NAMALWA (cell line): ENCODE data around the gene LARGE1.

Experiments
- DNase-seq: peaks from one replicate; pipeline ENCODE4 v3.0.0-alpha.2; 2015; ENCODE audit warnings: low spot score

Gene LARGE1

DNA sequence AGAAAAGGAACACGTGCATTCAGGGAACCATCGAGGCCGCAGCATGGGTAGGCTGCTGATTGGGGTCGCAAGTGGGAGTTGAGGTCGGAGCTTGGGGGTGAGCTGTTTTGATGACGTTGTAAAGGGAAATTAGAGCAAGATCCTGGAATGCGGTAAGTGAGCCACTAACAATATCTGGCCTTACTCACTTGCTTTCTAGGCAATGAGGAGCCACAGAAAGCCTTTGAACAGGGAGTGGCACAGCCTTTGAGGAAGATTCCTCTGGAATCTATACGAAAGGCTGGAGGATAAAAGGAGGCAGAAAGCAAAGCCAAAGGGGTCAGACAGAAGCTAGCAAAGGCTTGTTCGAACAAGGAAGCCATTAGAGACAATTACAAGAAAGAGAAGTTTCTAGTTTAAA is 197.5 kb downstream of the LARGE1 start:
- no peak for DNase-seq

DNA sequence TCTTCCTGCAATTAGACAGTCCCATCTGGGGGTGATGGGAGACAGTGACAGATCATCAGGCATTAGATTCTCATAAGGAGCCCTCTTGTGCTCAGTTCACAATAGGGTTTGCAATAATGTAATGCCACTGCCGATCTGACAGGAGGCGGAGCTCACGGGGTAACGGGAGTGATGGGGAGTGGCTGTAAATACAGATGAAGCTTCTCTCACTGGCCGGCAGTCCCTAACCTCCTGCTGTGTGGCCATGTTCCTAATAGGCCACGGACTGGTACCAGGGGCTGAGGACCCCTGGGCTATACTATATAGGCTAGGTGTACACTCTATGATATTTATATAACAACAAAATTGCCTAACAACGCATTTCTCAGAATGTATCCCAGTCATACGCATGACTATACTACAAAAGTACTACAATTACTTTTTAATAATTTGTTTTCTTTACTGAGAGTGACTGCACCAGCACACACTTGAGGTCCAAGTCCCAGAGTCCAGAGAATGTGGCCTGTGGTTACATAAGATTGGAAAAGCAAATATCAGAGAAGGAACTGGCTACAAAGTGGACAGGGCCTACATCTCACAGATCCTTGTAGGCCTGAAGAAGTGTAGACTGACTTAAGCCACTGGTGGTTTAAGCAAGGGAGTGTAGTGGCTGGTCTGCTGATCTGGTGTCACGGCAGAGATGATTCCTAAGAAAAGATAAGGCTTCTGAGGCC is 200.0 kb downstream of the LARGE1 start:
- no peak for DNase-seq

DNA sequence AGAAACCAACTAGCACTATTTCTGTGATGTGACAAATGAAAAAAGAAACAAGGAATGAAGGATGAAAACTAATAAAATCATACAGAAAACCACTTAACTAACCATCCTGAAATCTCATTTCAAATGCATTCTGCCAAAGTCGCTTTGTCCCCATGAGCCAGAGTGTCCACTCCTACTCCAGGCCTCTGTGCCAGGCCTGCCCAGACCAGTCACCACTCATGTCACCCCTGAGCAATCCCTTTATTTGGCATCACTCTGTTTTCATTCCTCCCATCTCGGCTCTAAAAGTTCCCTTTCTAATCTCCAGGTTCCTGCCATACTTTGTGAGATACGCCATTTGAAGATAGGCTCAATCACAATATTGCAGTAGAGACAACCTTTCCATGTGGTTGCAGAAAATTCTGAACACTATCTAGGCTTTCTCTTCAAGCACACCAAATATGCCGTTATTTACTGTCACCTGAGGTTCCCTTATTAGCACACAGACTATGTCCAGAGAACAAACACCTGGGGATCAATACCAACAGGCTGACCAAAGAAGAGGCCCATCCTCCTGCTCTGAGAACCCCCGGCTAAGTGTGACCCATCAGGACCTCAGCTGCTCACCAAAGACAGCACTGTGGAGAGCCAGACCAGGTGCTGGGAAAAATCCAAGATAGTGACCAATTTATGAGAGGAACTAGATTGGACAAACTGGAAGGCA is 202.4 kb downstream of the LARGE1 start:
- no peak for DNase-seq

DNA sequence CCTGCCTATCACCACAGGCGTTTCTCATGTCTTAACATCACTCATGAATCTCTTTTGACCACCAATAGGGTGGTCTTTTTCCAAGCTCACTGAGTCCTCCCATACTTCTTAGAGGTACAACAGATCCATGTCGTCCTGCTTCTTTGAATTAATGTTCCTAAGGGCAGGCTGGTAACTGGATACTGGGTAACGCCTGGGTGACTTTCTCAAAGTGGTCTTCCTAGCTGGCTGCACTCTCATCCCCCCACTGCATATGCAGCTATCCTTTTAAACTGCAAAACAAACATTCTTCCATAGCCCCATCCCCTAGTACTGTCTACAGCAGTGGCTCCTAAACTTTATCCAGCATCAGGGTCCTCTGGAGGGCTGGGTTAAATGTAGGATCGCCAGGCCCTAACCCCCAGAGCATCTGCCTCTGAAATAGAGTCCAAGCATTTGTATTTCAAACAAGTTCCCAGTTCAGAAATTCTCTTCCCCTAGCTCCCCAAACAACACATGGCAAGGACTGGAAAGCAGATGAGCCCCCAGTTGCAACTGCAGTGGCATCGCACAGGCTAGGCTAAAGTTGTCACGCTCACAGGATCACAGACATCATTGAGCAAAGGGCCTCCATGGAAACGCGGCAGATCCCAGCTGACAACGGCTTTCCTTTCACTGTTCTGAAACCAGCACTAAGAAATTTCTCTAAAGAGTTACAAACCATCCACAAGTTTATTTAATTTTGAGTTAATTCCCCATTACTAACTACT is 204.9 kb downstream of the LARGE1 start:
- DNase-seq, result no peak

DNA sequence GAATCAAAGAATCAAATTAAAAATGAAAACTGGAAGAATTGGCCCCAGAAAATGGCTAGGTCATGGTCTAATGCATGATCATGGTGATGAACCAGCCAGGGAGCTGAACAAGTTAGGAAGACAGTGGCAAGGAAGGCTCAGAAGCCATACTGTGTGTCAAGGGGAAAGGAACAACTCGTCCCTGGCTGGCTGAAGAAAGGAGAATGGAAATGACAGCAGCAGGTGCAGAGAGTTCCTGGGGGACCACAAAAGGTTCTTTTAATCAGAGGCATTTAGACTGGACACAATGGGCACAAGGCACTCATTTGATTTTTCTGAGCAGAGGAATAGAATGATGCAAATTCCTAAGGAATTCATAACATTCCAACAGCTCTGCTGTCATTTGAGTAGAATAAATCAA is 209.9 kb downstream of the LARGE1 start:
- no peak for DNase-seq

DNA sequence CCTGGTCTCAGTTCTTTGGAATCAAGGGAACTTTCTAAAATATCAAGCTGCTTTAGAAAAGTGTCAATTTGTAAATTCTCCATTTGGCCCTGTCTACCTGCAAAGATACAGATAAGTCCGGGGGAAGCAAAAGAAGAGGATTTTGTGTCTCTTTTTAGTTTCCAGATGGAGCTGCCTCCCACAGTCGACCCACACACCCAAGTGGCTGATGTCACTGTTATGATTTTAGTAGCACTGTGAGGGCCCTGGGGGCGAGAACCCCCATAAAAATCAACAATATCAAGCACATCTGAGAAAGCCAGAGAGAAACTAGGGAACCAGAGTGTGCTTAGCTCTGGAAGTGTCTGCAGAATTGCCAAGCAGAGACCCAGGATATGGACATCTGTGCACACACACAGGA is 212.7 kb downstream of the LARGE1 start:
- DNase-seq, result no peak

DNA sequence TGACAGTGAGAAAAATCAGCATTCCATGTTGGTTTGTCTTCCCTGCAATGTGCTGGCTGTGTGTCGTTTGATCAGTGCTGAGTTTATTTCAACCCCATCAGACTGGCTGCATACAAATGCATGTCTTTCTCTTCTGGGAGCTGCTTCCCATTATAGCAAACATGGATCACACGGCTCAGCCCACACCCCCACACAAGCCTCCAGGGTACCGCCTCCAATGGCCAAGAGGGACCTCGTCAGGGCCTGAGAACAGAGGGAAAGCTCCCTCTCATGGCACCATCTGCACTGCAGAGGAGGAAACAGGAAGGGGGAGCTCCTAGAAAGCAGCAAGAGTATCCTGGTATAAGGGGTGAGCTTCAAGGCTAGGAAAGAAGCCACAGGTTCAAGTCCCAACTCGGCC is 214.2 kb downstream of the LARGE1 start:
- DNase-seq, result no peak

DNA sequence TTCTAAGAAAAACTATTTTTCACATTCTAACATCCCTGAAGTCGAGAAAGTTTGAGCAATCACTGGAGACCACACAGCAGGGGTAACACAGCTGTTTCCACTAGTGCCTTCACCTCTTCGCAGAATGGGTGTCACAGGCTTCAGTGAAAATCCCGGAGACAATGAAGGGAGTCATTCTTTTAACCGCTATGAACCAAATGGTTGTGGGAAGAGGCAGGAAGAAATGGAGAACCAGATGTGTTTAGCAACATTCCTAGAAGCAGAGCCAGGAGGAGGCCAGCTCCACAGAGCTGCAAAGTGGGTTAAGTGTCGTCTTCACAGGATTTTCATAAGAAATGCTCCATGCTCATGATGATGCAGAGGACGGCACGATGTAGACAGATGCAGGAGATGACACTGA is 221.1 kb downstream of the LARGE1 start:
- DNase-seq, result no peak

DNA sequence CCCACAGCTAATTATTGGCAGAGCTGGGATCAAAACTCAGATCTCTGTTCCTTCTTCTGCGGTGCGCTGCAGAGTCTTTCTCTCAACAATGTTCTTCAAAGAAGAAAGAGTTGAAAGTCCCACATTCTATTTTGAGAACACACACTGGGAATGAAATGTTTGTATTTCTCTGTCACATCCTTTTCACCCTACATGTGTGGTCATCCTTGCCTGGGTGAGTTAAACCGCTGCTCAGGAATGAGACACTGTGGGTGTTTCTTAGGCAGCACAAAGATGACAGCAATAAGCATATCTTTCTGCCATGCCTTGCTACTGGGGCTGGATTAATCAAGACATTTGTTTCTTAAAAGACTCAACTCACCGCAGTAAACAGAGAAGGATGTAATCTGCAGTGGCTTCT is 222.6 kb downstream of the LARGE1 start:
- no peak for DNase-seq

DNA sequence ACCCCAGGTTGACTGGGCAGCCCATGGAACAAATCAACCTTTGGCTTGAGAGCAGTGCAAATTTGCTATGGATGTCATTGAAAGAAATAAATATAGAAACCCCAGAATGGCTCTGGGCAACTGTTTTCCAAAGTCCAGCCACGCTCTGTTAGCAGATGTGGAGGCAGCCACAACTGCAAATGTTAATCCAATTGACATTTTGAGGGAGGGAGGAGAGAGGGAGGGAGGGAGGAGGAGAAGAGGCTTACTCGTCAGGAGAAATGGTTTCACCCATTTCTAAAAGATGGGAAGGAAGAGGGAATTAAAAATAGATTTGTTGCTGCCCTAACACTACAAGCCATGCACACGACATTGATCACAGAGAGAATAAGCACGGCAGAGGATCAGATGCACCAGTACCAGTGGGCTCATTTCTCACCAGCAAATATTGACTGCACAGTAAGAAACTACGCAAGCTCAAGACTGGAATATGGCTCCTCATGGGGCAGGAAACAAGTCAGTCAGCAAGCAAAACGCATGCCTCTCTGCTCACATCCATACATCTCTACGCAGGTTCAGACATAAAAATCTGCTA is 229.1 kb downstream of the LARGE1 start:
- no peak for DNase-seq

DNA sequence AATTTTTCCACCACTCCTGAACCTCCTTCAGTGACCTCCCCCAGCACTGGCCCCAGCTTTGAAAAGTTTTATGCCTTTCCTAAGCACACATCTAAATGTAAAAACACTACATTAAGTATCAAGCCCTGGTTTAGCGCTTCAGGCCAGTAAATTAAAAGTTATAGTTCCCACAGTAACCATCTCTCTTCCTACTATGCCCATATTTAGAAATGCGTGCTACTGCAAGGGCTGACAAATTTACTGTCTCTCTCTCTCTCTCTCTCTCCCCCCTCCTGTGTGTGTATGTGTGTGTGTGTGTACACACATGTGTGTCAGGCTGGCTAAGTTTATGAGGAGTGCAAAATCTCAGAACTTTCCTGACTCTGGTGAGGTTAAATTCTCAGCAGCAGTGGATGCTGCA is 231.4 kb downstream of the LARGE1 start:
- DNase-seq, result no peak

DNA sequence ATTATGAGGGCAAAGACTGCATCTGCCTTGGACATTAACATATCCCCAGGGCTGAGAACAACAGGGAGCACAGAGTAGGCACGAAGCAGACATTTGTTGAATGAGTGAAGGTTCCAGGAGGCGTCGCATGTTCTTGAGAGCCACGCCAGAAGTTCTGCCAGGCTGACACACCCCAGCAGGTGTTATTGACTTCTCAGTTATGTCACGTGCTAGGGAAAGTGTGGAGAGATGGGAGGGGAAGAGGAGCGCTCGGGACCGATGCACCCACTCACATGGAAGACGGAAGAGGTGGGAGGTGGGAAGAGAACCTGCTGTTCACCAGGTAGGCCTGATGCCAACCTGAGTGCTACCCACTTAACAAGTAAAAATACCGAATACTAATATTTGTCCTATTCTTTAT is 232.8 kb downstream of the LARGE1 start:
- no peak for DNase-seq

DNA sequence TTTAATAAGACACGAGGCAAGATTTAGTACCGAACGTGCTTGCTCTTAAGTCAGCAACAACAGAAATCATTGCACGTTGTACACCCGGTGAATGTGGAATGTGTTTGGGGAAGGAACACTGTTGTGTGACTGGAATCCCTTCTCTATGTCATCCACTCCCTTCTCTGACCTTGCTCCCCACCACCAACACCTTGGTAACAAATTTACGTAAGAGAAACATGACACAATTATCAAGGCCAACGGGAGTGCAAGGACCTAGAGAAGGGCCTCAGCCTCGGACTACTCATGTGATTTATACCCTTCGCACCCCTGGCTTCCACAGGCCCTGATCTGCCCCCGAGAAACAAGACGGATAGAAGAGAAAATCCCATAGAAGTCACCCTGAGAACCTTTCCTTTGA is 236.2 kb downstream of the LARGE1 start:
- DNase-seq, result no peak

DNA sequence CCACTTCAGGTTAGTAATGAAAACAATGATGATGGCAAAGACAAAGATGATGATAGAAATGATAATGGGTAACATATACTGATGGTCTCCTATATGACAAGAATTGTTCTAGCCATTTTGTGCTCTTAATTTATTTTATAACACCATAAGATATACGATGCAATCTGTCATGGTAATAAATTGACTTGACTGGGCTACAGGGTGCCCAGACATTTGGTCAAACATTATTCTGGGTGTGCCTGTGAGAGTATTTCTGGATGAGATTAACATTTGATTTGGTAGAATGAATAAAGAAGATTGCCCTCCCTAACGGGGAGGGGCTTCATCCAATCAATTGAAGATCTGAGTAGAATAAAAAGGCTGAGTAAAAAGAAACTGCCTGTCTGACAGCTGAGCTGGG is 237.3 kb downstream of the LARGE1 start:
- DNase-seq, result no peak

DNA sequence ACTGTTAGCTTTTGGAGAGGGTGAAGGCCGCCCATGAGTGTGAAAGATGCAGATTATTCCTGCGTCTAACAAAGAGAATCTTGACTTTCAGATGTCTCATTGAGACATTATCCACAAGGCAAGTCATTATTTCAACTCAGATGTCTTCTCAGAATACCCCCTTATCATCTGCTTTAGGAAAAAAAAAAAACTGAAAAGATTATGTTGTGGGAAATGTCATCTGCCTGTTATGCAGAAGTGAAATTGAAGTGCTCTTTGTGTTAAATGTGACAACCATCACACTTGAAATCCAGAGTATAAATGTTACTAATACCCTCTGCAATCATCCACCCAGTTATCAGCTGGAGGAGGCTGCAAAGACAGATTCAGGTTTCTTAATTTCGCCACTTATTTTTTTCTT is 239.6 kb downstream of the LARGE1 start:
- no peak for DNase-seq

DNA sequence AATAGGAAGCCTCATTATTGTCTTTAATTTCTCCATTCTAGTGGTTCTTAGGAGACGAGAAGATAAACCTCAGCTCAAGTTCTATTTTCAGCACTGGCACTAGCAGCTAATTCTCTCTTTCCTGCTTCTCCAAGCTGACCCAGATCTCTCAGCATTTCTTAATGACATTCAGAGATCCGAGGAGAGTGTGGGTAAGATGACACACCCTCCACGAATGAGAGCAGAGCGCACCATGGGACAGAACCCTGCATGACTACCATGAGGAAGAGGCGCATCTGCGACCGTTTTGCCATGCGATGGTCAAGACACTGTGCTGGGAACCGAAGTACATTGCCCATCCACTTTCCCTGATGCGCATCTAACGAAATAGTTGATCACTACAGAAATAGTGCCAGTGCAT is 241.8 kb downstream of the LARGE1 start:
- DNase-seq, result no peak

DNA sequence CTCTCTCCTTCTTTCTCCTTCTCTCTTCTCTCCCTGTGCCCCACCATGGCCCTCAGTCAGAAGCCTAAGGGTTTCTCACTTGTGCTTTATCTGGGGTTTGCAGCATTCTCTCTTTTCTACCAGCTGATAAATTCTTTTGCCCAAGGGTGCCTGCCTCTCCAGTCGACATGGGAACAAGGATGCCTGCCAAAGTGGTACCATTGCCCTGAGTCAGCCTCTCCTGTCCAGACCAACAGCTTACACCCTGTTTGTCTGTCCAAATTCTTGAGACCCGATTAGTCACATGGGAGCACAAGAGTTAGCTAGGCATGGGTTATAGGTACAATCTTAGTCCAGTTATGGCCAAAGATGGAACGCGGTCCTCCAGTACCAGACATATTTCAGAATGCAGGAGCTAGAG is 242.7 kb downstream of the LARGE1 start:
- DNase-seq, result no peak

DNA sequence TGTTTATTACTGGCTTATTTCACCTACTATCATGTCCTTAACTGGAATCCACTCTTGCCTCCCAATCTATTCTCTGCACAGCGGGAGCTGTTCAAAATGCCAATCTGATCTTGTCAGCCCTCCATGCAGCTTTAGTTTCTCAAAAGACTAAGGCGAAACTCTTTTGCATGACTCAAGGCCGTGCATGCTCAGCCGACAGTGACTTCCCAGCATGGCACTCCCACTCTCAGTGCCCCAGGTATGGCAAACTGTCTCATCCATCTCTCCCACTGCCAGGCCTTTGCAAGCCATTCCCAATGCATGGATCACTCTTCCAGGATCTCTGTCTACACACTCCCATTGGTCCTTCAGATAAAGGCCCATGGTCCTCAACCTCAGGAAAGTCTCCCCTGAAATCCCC is 245.9 kb downstream of the LARGE1 start:
- no peak for DNase-seq

DNA sequence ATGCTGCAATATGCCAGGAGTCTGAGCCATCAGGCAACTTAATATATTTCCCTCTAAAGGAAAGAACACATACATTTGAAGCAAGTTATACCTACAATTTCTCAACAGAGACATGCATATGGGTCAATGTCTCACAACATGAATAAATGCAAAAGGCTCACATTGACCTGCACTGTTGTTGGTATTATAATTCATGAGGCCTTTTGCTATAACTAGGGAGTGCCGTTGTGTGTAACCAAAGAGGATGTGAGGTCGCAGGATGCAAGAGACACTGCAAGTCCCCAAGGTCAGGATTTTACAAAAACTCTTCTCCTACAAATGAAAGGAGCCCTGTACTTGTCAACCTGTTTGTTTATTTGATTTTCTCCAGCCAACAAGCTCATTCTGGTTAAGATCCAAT is 250.5 kb downstream of the LARGE1 start:
- no peak for DNase-seq

DNA sequence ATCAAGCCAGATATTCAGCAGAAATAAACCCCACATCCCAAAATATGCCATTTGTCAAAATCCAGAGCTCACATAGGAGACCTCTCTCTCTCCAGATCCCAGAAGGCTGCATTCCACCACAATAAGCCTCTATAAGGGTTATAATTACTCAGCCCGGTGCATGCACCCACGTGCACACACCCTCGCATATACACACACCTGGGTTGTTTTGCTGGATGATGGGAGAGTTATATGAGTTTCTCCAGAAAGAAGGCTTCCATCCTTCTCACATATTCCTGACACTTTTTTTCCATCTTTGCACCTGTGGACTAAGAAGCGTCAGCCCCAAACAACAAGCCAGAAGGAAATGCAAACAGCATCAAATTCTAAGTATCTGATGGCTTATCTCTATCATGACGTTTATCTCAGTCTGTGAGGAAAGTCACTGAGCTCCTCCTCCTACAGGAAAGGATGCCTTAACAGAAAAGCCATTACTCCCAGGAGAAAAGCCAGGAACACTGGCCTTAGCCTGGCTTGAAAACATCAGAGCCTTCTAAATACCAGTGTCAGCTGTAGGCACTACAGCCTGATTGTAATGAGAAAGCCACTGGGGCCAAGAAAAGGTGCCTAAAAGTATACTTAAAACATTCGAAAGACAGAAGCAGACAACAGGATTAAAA is 253.2 kb downstream of the LARGE1 start:
- DNase-seq, result no peak

DNA sequence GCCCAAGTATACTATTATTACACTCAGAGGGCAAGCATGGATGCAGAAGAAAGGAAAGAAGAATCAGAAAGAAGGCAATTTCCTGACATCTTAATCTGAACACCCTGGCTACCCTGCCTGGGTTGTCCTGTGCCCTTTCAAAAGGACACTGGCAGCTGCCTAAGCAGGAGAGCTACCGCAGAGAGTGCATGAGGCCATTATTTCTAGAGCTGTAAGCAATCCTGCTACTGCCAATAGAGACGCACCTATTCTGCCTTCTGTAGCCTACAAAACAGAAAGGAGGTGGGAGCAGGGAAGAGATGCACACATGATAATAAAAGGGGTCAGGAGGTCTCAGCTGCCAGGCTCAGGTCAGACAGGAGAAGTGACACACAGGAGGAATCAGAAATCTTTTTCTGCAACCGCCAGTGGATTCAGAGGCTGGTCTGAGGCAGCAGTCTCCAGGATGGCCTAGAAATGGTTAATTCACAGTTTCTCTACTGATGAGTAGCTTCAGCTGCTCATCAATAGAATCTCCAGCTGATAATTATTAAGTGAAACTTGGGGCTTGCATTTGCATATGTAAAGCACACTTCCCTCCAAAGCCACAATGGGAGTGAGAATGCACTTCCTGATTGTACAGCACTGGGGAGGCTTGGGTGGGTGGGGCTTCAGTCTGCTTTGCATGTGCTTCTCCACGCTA is 253.9 kb downstream of the LARGE1 start:
- peak; percentile 63 for DNase-seq

DNA sequence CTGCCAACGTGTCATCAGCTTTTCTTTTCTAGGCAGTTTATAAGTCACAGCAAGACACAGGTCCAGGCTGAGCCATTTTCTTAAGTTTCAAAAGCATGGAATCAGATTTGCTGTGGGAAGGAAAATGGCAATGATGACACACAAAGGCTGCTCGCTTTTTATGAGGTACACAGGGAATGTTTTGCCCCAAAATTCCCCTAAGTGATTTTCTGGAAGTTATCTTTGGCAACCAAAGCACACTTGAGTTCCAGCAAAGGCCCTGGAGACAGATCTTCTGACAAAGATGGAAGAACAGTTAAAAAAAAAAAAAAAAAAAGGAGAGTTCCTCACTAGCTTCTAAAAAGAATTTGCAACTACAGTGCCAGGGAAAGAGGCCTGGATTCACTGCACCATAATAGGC is 260.8 kb downstream of the LARGE1 start:
- no peak for DNase-seq
